GM18505 (cell line): ENCODE results near the gene MRPL30.
A peak's percentile ranks its signal among the peaks of the same experiment; 100 is the strongest.
"Not testable (repeated sequence)": the region's sequence is repeated elsewhere in the genome, so short reads cannot be mapped to it uniquely, and the experiment has no call there.

Experiments
- ATAC-seq: cut with Tn5 transposase; IDR thresholded peaks from one replicate; pipeline ENCODE4 v1.9.1; 2021; ENCODE audit not compliant: unreplicated experiment
- POLR2A ChIP-seq: IDR thresholded peaks from 4 replicates; pipeline ENCODE4 v1.6.1; 2011; ENCODE audit warnings: borderline replicate concordance; ENCODE audit not compliant: insufficient read depth, insufficient read length; ENCODE audit errors: extremely low read depth

Gene MRPL30

DNA sequence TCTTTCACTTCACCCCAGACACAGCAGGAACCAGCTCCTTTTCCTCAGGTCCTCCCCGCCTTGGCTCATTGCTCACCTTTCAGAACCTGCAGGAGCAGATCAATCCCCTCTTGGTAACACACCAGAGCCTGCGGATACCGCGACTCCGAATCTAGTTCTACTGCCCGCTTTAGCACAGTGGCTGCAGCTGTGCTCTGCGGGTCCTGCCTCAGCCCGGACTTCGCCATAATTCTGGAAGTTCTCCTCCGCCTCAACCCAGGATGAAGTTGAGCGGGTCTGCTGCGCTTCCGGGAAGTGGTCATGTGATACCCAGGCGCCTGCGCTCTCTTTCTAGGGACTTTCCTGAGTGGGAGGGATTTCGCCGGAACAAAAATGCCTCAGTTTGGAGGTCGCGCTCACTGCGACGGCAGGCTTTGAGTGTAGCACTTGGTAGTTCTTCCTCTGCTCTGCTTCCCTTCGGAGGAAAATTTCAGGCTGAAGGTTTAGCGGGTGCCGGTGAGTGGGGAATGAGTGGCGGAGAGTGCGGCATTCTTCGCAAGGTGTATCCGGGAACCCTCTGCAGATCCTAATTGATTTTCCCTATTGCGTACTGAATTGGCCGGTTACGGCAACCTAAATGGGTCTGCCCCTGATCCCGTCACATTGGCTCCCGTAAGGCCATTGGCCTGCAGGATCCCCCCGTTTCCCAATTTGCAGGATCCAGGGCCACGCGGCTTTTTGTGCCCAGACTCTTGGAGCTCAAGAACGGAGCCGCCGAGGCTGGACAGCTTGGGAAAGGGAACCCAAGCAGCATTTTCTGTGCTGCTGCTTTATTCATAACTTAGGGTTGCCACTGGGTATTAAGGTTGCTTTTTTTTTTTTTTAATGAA lies at the start of gene MRPL30, which contains the start of gene MITD1:
Gene MRPL30, plus strand, starts transcription at position 430 of the 869 bp plus-strand sequence. CDS start 5,020 bp downstream, outside the sequence.
Gene MITD1, minus strand, starts transcription at position 304 of the 869 bp plus-strand sequence. Its CDS starts 77 bp downstream, at position 227.
- TF ChIP-seq POLR2A = peak; percentile 93
- peak; percentile 86 for ATAC-seq

- not testable (repeated sequence) for ATAC-seq
These were observed 45.9 kb upstream of the MRPL30 start for GRCh38 chr2:99135044-99135556.

GRCh38 chr2:99139003-99139402 lies 42.0 kb upstream of the MRPL30 start:
- TF ChIP-seq POLR2A = no peak
- no peak for ATAC-seq

GRCh38 chr2:99140056-99140859 lies 40.7 kb upstream of the MRPL30 start:
- no peak for TF ChIP-seq POLR2A
- no peak for ATAC-seq

- peak; percentile 27 for ATAC-seq
These were observed 40.2 kb upstream of the MRPL30 start for GRCh38 chr2:99140860-99141109.

DNA sequence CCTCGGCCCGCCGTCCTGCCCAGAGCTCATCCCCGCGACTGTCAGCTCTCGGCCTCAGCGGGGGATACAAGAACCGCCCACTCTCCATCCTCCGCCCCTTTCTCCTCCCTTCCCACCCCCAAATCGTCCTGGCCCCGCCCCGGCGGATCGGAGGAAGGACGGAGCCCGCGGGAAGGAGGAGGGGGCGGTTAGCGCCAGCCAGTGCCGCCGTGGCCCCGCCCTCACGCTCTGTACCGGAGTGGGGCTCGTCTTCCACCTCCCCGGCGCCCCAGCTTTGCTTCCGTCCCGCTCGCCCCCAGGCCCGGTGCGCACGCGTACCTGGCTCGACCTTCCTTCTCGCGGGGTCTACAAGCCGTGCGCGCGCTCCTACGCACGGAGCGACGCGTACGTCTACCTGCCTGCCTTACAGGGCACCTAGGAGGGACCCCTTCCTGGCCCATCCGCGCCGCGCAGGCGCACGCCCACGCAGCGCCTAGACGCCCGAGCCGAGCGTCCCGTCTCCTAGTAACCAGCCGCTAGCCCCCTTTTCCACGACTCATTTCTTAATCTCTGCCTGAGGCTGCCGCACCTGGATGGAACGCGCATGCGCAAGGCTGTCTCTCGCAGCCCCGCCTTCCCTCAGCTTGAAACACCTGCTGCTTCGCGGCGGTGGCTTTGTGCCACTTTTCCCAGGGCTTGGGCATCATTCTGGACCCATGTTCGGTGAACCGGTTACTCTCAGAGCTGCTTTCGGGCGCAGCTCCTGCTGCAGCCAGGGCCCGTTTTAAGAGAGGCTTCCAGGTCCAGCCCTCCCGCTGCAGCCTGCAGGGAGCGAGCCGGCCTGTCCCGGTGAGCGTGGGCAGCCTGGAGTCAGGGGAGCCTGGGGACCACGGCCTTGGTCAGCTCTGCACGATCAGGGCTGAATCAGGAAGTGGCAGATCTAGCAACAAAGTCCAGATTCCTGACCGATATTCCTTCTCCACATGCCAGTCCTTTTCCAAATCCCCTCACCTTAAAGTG lies 39.6 kb upstream of the MRPL30 start, which contains the start of gene C2orf15:
Gene C2orf15, plus strand, starts transcription at position 598 of the 999 bp plus-strand sequence. CDS start 8,852 bp downstream, outside the sequence.
- peak; percentile 85 for ATAC-seq
- TF ChIP-seq POLR2A = peak; percentile 85

More at GRCh38 chr2:99140860-99141109, 40.2 kb upstream of the MRPL30 start:
- no peak for TF ChIP-seq POLR2A

DNA sequence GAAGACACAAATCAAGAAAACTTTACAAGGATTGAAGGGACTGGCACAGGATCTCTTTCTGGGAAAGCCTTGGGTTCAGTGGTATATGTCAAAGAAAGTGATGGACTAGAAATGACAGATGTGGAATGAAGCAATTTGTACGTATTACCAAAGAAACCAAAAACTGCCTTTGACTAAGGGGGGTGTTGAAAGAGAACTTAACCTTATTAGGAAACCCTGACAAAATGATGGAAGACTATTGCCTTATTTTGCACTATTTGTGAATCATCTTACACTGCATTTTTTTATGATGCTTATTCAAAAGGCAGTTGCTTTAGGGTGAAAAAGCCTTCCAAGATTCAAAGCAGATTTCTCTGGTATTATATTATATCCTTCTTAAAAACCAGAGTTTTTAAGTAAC lies 30.3 kb upstream of the MRPL30 start:
- ATAC-seq = no peak
- TF ChIP-seq POLR2A = no peak

DNA sequence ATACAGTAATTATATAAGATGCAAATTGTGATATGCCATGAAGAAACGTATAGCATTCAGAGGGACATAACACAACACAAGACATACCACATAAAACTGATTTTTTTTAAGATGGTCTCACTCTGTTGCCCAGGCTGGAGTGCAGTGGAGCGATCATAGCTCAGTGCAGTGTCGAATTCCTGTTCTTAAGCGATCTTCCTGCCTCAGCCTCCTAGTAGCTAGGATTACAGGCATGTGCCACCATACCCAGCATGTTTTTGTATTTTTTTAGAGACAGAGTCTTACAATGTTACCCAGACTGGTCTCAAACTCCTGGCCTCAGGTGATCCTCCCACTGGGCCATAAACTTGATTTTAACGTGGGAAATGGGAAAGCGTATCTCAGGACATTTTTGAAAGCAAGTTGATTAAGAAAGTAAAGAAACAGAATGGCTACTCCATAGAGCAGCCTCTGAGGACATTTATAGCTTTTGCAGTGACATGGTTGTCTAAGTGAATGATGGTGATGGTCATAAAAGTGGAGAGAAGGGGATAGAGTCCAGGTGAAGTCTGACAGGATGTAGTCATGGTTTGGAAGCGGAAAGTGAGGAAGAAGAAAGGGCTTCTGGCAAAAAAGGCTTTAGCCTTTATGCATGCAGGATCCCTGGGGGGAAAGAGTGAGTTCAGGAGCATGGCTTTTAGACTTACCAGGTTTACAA lies 28.6 kb upstream of the MRPL30 start:
- no peak for ATAC-seq
- no peak for TF ChIP-seq POLR2A

DNA sequence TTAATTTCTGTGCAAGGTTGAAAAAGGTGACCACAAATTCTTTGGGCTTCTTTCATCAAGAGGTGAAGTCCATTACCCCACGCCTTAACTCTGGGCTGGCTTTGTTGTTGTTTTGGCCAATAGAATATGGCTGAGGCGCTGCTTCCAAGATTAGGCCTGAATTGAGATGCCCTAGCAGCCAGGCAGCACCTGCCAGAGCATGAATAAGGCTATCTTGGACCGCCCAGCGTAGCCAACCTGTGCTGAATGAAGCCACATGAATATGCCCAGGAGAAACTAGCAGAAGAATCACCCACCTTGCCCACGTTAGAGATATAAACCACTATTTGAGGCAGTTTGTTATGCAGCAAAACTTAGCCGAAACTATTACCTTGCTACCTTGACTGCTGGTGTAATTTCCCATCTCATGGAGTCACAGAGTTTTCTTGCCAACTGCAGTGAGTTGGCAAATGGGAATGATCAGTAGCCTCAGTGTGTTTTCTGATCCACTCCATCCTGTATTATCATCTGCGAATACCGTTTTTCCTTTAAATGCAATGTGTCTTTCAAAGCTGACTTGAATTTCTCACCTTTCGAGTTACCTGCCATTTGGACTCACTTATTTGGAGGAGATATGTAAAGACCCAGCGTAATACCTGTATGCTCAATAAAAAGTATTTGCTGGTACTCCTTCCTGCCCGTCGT lies 26.9 kb upstream of the MRPL30 start:
- no peak for TF ChIP-seq POLR2A
- ATAC-seq = no peak

DNA sequence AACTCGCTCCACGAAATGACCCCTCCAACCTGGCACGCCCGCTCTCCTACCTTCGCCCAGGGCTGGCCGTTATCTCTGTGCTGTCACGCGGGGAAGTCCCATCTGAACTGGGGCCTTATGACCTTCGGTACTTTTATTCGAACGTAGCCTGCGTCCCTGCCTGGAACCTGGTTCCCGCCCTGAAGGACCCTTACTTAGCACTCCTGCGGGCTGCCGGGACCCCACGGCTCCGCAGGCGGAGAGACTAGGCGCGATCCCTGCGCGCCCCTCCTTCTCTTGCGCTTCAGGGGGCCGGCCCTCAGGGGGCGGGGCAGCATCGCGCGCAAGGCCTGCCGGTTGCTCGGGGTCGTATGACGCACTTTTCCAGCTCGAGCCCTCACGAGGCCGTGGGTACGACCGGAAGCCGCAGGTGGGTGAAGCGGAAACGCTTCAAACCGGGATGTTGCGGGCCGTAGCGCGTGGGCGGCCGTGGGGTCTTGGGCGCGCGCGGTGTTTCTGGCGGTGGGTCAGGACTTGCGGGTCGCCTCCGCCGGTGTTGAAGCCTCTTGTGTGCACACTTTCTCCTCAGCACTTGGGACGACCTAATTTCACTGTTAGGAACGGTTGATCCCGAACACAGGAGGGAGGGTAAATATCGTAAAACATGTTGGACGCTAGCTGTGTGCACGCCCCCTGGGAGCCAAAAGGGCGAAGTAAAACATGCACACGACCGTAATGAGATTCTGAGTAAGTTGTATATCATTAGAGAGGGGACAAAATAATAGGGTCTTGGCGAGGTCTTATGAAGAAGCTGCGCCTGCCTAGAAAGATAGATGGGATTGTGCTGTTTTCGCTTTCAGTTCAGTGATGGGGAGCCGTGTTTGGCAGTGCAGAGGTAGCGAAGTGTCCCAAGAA lies 26.1 kb upstream of the MRPL30 start, which contains the start of the genes LIPT1 and TSGA10:
Gene LIPT1, plus strand, starts transcription at position 325 of the 894 bp plus-strand sequence. CDS start 6,991 bp downstream, outside the sequence.
Gene TSGA10, minus strand, starts transcription at position 300 of the 894 bp plus-strand sequence. CDS start 45,503 bp downstream, outside the sequence.
- peak; percentile 90 for TF ChIP-seq POLR2A
- peak; percentile 96 for ATAC-seq
